Posterior vena cava (tissue), 2 donors: Measurements from ENCODE around the gene ADIPOQ. TPM values are rescaled to one million over a fixed set of nuclear protein-coding genes. Genes with fewer than 3 reads are reported as not detected.
"Not testable (repeated sequence)": the region's sequence is repeated elsewhere in the genome, so short reads cannot be mapped to it uniquely, and the experiment has no call there.

ENCODE experiments used
- DNase-seq: peaks from one replicate; pipeline ENCODE4 v3.0.0-alpha.2; 2020; ENCODE audit warnings: low spot score
- intact Hi-C, 2 donors: fragments of 100-400 bp; cut with DNase I; formaldehyde crosslinking; loops; one replicate each; pipeline versions ENCODE4 v1.14.1 to v1.14.2; 2022 to 2023
- total RNA-seq, 2 donors: library from RNA; stranded (reverse); fragmentation: NEBNext Ultra II Directional; extraction: Animal tissue kit (Norgen Biotek cat#: 25700); gene quantifications; one replicate each; pipeline ENCODE4 v1.2.1, GENCODE V29; 2021
- donor health status: DM: yes; HTN: yes; CAD: no.
- donor health status: DM: yes; HTN: yes; CAD: no.

Gene ADIPOQ
- total RNA-seq, 2 donors from 2014 or later = 1.5 to 1.9 TPM

- intact Hi-C loops = loop anchor here in 1 of 2 donors (10.0 kb wide), 1 partner anchor 210 kb away; the partner anchor contains the start of gene AHSG
- DNase-seq = no peak
Measured at GRCh38 chr3:186824430-186825139, 17.9 kb upstream of the ADIPOQ start.

DNA sequence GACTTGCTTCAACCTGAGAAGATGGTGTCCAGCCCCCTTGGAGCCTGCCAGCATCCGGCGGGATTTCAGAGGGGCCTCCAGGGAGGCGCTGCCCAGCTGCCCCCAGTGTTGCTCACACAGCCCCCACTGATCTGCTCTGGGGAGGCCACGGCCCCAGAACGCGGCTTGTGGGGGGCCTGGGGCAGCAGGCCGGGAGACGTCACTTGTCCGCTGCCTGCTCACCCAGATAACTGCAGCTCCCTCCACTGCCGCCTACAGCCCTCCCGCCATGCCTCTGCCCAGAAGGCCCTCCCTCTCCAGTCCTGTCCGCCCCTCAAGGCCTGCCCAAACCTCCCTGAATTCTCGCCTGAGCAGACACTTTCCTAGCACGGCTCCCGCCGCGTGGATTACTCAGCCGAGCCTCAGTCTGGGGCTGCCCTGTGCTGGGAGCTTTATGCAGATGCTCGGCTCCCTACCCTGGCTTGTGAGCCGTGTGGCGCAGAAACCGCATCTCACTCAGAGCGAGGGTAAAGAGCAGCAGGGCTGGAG, 17.2 kb upstream of the ADIPOQ start:
- DNase-seq = peak; percentile 87

GRCh38 chr3:186825872-186826409, 16.6 kb upstream of the ADIPOQ start:
- no peak for DNase-seq
- intact Hi-C loops = loop anchor here in 1 of 2 donors (10.0 kb wide), 1 partner anchor 211 kb away; the partner anchor contains the start of gene AHSG

More for the DNA sequence above, 17.2 kb upstream of the ADIPOQ start:
- intact Hi-C loops = loop anchor here in 1 of 2 donors (10.0 kb wide), 1 partner anchor 211 kb away; the partner anchor contains the start of gene AHSG

DNA sequence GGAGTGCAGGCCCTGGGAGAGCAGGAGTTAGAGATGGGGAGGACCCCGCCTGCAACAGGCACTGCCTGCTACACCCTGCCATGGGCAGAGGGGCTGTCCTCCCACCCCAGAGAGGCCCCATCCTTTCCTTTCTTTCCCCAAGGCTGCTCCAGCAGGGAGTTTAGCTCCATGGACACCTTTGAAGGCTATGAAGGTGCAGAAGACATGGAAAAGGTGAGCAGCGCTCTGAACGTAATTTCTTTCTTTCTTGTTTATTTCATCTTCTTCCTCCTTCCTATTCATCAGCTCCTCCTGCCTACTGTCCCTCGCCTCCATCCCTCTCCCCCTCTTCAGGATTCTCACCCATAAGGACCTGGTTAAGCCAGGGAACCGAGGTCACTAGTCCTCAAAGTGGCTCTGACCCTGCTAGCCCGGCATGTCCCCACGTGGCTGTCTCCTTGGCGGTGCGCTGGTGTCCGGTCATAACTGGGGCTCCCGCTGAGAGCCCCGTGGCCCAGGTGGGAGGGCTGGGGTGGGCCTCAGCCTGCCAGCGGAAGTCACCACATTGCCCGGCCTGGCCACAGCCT, 16.0 kb upstream of the ADIPOQ start:
- intact Hi-C loops = loop anchor here in 1 of 2 donors (10.0 kb wide), 1 partner anchor 212 kb away; the partner anchor contains the start of gene AHSG
- DNase-seq = no peak

DNA sequence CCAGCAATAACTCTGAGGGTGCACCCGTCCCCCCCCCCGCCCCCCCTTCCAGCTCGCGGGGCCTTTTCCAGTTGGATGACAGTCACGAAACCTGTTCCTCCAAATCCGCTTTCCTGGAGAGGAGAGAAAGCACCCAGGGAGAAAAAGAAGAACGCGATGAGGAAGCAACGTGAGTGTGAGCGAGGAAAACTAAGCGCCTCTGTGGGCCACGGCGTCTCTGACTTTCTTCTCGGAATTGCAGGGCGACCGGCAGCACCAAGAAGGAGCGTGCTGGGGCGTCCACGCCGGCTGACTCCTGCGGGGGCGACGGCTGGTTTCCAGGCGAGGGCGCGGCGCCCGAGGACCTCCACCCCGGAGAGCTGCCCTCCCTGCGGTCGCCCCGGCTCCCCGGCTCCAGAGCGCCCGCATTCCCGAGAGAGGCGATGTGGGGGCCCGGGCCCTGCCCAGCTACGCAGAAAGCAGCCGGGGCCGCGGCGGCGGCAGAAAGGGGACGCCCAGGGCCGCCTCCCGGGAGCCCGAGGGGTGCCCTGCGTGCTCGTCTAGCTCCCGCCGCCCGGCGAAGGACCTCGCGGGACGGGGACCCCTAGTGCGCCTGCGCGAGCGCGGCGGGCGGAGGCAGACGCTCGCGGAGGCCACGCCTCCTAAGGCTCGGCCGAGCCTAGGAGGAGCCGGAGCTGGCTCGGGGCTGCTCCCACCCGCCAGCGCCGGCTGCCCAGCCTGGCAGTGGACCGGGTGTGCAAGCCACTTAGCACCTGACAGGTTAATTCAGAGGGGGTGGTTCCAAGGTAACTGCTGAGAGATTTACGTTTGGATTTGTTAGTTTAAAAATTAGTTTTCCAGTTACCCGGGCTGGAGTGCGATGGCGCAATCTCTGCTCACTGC, 15.3 kb upstream of the ADIPOQ start:
- DNase-seq = peak; percentile 95
- intact Hi-C loops = loop anchor here in 1 of 2 donors (10.0 kb wide), 1 partner anchor 212 kb away; the partner anchor contains the start of gene AHSG

DNA sequence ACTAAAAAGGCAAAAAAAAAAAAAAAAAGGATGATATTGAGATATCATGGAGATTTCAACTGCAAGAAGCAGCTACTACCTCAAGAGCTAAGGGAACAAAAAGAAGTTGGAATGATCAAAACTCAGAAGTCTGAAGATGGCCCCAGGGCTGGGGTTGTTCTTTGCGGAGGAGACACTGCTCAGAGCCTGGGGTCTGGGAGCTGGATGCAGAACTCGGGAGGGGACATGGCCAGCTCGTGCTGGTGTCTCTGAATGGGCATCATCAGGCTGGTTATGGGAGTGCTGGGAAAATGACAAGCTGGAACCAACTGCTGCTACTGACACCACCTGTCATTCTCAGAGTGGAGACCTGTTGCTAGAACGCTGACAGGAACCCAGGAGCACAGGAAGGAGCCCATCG, 14.2 kb upstream of the ADIPOQ start:
- intact Hi-C loops = loop anchor here in 1 of 2 donors (10.0 kb wide), 1 partner anchor 214 kb away; the partner anchor contains the start of gene AHSG
- no peak for DNase-seq

DNA sequence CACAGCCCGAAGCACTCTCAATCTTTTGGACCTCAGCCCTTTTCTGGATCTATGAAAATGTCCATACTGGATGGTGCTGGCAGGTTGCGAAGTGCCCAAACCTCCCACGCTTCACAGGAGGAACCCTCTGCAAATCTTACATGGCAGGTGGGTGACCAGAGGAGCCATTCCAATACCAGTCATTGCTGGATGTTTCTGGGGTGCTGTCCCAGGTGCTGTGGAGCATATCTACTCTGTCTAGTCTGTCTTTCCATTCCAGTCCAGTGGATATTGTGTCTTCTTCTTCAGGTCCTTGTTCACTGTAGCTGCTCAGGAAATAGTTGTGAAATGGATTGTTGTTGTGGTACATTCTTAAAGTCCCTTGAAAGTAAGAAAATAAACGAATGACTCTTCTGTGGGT, 10.7 kb upstream of the ADIPOQ start:
- DNase-seq = no peak
- intact Hi-C loops = no loop called here

DNA sequence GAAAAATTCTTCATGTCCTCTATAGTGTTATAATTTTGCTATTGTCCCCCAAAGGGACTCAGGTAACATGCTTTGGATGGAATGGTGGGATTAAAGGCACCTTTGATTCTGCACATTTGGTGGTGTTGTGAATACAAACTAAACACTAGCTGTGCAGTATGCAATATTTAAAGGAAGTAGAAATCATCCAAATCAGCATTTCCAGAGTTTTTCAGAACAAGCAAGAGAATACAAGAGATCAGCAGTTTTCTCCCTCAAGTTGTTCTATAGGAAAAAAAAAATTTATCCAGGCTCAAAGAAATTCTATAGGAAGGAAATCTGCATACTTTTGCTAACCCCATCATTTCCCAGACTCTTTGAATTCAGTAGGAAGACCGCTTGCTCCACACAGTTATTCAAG, 10.2 kb upstream of the ADIPOQ start:
- intact Hi-C loops = no loop called here
- DNase-seq = no peak

DNA sequence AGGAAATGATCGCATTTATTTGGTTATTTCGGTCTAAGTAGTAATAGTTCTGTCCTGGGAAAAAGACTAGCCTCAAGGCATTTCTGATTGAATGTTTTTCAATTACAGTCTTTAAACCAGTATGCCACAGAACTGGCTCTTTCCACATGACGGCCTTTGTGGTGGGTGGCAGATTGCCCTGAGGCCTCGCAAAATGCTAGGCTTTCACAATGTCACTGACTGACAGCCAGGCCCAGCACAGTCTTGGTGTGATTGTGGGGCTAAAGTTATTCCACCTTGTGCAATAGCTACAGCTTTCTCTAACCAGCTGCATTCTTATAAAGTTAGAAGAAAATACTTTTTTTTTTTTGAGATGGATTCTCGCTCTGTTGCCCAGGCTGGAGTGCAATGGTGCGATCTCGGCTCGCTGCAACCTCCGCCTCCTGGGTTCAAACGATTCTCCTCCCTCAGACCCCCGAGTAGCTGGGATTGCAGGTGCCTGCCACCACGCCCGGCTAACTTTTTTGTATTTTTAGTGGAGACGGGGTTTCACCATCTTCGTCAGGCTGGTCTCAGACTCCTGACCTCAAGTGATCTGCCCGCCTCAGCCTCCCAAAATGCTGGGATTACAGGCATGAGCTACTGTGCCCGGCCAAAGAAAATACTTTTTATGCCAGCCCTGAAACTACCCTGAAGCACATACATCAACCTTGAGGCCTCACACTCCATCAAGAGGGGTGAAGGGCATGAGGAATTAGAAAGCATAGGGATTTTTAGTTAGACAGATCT, 2.5 kb upstream of the ADIPOQ start:
- intact Hi-C loops = loop anchor here (10.0 kb wide), 1 partner anchor 325 kb away; no protein-coding TSS in a partner anchor

GRCh38 chr3:186841620-186842019, 890 bp upstream of the ADIPOQ start:
- intact Hi-C loops = loop anchor here (10.0 kb wide), 1 partner anchor 323 kb away; no protein-coding TSS in a partner anchor
- no peak for DNase-seq

More for the DNA sequence above, 2.5 kb upstream of the ADIPOQ start:
- no peak for DNase-seq

GRCh38 chr3:186843039-186843432, 526 bp downstream of the ADIPOQ start:
- intact Hi-C loops = loop anchor here (10.0 kb wide), 1 partner anchor 322 kb away; no protein-coding TSS in a partner anchor
- DNase-seq = no peak

GRCh38 chr3:186844908-186845307, 2.4 kb downstream of the ADIPOQ start:
- intact Hi-C loops = loop anchor here (10.0 kb wide), 1 partner anchor 320 kb away; no protein-coding TSS in a partner anchor

GRCh38 chr3:186845756-186846155, 3.2 kb downstream of the ADIPOQ start:
- intact Hi-C loops = loop anchor here (10.0 kb wide), 1 partner anchor 319 kb away; no protein-coding TSS in a partner anchor

More at GRCh38 chr3:186844908-186845307, 2.4 kb downstream of the ADIPOQ start:
- no peak for DNase-seq

DNA sequence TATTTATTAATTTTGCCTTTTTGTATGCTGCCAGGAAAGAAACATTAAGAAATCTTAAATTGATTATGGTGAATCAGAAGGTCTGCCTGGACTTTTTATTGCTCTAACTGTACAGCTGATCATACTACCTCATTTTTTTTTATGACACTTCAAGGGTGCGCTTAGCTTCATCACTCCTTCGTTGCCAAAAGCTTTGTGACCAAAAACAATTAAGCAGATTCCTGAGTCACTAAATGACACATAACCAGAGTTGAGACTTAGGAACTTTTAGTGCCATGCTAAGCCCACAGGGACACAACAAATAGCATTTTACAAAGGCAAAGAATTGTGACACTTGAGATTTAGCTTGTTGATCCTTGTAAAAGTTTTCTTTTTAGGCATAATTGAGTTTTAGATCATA, 4.9 kb downstream of the ADIPOQ start:
- no peak for DNase-seq
- intact Hi-C loops = loop anchor here (10.0 kb wide), 1 partner anchor 317 kb away; no protein-coding TSS in a partner anchor

More at GRCh38 chr3:186845756-186846155, 3.2 kb downstream of the ADIPOQ start:
- no peak for DNase-seq

DNA sequence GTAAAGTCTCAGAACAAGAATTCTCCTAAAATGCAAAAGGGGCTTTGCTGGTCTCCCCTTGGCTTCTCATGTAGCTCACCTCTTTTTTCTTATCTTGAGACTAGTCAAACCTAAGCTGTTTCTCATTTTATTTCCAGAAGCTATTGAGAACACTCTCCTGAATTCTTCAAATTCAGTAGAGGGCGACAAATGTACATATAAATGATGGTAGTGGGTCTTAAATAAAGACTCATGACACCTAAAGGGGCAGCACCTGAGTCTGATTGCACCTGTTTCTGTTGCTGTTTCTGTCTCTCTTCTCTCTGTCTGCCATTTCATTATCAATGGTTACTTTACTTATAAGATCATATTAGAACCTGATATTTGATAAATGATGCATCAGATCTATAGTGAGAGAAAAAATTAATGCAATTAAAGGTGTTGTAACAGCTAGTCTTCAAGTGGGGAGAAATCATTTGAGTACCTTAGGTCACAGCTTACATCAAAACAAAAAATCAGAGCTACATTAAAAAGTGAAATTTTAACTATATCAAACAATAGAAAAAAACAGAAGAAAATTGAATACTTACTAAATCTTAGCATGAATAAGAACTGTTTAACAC, 7.0 kb downstream of the ADIPOQ start:
- intact Hi-C loops = loop anchor here (10.0 kb wide), 1 partner anchor 315 kb away; no protein-coding TSS in a partner anchor
- no peak for DNase-seq

GRCh38 chr3:186851835-186852234, 9.3 kb downstream of the ADIPOQ start:
- intact Hi-C loops, DNase-seq: not testable (repeated sequence)

DNA sequence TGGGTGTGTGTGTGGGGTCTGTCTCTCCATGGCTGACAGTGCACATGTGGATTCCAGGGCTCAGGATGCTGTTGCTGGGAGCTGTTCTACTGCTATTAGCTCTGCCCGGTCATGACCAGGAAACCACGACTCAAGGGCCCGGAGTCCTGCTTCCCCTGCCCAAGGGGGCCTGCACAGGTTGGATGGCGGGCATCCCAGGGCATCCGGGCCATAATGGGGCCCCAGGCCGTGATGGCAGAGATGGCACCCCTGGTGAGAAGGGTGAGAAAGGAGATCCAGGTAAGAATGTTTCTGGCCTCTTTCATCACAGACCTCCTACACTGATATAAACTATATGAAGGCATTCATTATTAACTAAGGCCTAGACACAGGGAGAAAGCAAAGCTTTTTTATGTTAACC, 10.5 kb downstream of the ADIPOQ start:
- no peak for DNase-seq
- intact Hi-C loops = no loop called here
